Astrocyte (in vitro differentiated cells and primary cell): ENCODE results near the gene JAM3.

Experiments used
- CTCF ChIP-seq: IDR thresholded peaks from 2 replicates; pipeline ENCODE4 v1.5.1; 2011; ENCODE audit warnings: low read depth, mild to moderate bottlenecking, inconsistent platforms, low read length, moderate library complexity; ENCODE audit not compliant: insufficient read depth
- EZH2 ChIP-seq: IDR thresholded peaks from 2 replicates; pipeline ENCODE4 v1.6.1; 2012; ENCODE audit warnings: mild to moderate bottlenecking, low read length, inconsistent platforms; ENCODE audit not compliant: insufficient read depth

GRCh38 chr11:134143801-134144200, 74.9 kb downstream of the JAM3 start:
- TF ChIP-seq CTCF (no peak), EZH2 (no peak)
